Amniotic epithelial cell (primary cell): Measurements from ENCODE around the gene CHST3.

ENCODE experiments used
- DNase-seq: peaks from one replicate; pipeline ENCODE4 v3.0.0-alpha.2; 2010; ENCODE audit warnings: low read depth

The CHST3 gene

DNA sequence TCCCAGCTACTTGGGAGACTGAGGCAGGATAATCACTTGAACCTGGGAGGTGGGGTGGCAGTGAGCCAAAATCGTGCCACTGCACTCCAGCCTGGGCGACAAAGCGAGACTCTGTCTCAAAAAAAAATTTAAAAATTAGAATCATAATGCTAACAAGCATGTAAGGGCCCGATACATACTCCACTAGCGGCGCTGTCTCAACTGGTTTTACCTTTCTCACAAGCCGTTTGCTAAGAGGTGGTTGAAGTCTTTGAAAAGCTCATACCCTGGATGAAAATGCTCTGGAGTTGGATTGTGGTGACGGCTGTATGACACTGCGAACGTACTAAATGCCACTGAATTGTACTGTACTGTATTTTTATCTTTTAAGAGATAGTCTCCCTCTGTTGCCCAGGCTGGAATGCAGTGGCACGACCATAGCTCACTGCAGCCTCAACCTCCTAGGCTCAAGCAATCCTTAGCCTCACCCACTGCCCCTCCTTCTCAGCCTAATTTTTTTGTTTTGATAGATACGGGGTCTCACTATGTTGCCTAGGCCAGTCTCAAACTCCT is 94.2 kb downstream of the CHST3 start:
- no peak for DNase-seq

DNA sequence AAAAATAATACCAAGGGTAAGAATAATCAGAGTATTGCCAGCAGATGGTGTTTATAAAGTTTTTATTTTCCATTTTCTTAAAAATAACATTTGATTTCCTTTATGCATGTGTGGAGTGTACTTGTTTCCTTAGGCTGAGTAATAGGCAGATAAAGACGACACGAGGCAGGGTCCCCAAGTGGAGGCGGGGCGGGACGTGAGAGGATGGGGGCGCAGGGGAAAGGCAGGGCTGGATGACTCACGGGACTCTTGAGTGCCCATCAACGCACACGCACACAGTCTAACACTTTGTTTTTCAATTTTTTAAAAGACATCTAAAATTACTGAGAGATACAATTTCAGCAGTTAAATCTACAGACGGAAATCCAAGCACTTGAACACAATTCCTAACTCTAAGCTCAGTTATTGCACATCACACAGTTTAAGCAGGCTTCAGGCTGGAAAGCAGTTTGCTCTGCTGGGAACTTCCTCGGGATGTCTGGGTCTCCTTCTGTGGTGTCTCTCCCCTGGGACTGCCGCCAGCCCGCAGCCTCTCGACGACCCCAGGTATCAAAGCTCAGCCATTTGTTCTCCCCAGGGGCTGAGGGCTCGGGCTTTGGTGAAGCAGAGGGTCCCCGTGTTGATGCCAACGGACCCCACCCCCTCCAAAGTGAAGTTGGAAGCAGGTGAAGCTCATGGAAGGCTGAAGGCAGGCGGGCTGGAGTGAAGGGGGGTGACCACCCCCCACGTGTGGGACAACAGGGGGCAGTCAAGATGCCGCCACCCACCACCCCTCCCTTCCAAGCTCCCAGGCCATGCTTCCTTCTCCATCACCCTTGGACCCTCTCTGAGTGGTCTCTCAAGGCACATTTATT is 95.0 kb downstream of the CHST3 start:
- DNase-seq: no peak

DNA sequence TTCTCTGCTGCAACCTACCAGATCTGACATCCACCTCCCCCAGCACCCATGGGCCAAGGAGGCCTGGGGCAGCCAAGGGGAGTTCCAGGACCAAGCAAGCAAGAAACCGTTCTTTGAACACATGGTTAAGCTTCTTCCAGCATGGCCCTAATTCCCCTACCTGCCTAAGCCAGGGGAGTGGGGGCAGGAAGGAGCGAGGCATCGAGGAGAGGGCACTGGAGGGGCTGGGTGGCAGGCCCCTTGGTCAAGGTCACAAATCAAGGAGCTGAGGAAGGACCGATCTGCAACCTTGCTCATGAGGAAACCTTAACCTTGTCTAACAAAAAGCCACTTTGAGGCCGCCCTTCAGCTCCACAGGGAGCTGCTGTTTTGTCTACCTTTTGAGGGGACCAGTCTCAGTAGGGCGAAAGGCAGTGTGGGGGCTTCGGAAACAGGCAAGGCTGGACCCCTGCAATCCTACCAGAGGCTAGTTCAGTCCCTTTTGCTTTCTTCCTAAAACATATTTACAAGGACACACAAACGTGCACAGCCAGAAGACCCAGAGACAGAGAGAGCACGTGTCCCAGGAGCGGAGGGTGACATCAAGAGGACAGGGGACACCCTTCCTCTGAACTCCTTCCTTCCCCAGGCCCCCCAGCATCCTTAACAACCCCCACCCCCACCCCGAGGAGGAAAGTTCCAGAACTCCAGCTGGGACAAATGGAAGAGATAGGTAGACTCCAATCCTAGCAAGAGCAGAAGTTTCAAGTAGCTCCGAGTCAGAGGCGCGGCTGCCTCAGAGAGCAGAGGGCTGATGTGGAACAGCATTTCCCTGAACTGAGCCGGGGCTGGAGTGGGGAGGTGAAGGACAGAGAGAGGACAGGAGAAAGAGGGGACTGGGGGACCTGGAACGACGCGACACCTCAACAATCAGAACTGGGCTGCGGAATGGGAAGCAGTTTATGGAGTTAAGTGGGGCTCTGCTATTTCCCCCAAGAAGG is 95.9 kb downstream of the CHST3 start:
- no peak for DNase-seq

DNA sequence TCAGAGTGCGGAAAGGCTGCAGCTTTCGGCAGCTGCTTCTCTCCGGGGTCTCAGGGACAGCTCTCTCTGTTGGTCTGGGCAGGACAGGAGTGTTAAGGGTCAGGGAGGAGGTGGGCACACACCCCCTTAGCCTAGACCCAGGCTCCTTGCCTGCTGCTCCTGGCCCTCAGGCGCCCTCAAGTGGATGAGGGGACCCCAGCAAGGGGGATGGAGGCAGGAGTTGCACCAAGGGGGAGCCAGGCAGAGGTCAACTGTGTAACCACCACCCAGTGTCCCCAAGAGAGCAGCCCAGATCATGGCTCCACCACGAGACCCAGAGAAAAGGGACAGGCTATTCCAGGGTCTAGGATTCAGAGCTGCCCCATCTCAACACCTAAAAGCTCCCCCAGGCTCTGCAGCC is 97.3 kb downstream of the CHST3 start:
- no peak for DNase-seq

DNA sequence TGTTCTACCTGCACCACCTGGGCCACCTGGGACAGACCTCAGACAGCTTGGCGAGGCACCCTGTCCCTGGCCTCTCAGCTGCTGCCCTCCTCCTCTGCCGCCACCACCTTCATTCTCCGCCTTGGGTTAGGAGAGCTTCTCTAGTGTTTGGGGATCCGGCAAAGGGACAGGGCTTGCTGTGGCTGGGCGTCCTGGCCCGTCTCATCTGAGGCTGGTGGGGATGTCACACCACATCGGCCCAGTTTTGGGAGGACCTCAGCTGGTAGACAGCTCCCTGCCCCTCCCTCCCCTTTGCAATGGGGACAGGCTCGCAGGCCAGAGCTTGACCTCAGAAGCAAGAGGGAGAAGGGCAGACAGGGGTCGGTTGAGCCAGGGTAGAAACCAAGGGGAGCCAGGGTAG is 97.7 kb downstream of the CHST3 start:
- DNase-seq: no peak

DNA sequence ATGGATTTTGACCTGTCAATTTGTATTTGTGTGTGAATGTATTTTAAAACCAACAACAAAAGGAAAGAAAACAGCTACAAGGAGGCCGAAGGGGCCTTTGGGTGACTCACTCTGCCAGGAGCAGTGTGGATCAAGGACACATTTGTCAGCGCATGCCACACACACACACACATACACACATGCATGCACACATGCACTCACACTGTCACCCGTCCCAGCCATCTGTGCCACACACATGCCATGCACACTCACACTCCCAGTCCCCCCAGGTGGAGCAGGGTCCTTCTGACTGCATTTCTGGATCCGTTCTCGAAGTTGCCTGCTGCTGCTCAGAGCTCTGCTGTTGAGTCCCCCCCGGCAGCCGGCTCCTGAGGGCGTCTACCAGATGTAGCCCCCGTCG is 98.2 kb downstream of the CHST3 start:
- peak; percentile 58 for DNase-seq
